GM18517 (cell line): ENCODE measurements around the gene MOB3C.
A peak's percentile ranks its signal among the peaks of the same experiment; 100 is the strongest.

Experiments used
- ATAC-seq: cut with Tn5 transposase; IDR thresholded peaks from one replicate; pipeline ENCODE4 v1.9.1; 2021; ENCODE audit warnings: mild to moderate bottlenecking, moderate library complexity; ENCODE audit not compliant: unreplicated experiment

Gene MOB3C

DNA sequence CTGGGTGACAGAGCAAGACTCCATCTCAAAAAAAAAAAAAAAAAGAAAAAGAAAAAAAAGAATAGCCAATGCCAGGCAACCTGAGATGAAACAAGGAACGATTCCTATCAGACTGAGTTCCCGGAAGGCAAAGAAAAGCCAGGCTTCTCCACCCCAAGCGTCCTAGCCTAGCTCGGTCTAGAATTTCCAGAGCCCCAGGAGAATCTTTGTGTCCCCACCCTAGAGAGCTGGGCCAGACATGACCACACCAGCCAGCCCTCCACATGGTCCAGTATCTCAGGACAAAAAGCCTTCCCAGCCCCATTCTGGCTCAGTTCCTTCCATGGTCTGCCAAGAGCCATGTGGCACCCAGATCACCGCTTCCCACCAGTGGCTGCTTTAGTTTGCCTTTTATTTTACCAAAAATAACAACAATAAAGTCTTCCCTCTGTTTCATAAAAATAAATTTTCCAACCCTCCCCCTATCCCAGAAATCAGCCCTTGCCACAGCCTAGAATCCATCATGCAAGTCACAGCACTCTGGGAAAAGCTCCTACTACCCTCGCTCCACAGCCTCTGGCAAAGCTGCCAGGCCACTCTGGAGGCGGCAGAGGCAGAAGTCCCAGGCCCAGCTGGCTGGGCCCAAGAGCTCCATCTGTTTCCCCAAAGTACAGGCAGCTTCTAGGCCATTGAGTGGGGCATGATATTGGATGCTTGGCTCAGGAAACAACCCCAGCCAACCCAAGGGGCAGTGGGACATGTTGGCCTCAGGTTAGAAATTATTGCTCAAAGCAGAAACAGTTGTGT, 9.1 kb downstream of the MOB3C start:
- ATAC-seq, result no peak

GRCh38 chr1:46606255-46606965, 10.2 kb downstream of the MOB3C start:
- ATAC-seq, result no peak

GRCh38 chr1:46605232-46605631, 11.4 kb downstream of the MOB3C start:
- no peak for ATAC-seq

DNA sequence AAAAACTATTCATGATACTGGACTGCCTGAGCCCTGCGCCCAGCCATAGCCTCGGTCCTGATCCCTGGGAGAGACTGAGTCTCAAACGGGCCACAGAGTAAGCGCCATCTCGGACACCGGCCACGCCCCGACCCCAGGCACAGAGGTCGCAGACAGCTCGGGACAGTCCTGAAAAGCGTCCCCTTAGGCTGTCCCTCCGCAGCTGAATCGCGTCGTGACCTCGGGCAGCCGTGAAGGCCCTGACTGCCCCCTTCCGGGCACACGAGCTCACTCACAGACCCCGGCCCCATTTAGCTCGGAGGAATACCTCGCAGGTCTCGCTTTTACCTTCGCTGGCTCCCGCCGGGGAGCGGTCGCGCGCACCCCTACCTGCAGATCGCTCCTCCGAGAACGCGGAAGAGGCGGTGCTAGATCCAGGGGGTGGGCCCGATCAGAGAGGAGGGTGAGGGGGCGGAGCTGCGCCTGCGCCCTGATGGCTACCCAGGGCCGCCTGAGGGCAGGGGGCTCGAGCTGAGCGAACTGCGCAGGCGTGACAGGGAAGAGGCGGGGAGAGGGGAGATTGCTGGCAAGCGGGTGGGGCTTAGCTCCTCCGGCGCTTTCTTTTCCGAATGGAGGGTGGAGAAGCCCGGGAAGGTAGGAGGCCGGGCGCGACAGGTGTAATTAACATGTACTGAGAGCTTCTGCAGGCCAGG, 12.6 kb downstream of the MOB3C start, which contains the start of gene MKNK1:
TSS of gene MKNK1 (minus strand) at position 411 of the 692 bp plus-strand sequence. CDS start 20,941 bp downstream, outside the sequence.
- peak; percentile 87 for ATAC-seq

- peak; percentile 8 for ATAC-seq
These were observed 13.1 kb downstream of the MOB3C start for GRCh38 chr1:46603481-46603857.

DNA sequence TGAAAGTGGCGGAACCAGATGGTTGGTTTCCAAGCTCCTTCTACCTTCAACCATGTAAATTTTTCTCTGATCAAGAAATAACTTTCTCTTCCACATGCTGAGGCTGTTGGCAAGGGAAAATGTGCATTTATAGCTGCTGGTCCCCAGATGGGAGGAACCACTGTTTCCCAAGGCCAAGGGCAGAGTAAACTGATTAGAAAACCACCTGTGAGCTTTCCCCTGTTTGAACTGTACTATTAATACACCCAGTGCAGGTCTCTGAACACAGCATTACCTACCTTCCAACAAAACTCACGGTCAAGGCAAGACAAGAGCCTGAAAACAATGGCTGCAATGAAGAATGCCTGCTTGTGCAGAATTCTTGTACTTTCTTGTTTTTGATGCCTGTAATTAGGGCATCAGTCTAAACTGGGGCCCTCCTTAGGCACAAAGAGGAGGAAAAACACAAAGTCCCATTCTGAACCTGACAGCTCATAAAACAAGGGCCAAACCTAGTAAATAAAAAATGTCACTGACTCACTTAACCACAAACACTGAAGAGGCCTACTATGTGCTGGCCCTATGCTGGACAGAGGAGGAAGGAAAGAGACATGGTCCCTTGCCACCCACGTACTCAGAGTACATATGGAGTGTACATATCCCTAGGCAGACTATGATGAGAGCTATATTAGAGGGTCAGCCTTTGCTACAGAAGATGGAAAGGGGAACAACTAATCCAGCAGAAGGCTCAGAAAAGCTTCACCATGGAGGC, 15.2 kb downstream of the MOB3C start:
- ATAC-seq, result no peak

DNA sequence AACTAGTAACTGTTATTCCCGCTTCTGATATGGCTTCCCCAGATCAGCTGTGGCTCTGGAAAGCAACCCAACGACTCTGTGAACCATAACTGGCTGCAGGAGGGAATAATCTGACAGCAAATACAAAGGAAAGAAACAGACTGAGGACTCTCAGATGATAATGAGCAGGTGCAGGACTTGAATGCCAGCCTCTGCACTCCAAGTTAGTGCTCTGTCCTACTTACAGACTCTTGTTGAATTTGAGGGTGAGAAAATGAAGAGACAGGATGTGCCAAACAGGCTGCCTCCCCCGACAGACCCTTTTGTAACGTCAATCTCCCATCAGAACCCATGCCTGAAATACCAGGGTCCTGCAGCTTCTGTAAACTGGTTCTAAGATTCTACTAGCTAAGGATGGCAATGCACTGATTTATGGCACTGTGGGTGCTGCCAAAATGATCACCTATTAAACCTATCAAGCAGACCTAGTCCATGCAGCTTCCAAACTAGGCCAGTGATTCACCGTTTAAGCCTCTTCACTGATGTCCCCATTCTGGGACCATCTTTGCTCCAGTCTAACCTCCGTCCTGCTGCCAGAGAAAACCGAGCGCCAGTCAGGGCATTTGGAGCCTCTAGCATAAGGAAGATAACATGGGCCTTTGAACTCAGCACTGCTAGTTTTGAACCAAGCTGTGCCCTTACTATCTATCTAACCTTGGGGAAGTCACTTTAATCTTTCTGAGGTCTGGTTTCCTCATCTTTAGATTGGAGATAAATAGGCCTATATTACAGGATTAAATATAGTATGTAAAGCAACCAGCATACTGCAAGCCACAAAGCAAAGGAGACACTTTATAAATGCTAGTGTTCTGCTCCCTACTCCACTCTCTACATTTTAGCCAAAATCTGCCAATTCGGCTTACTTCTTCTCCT, 17.3 kb downstream of the MOB3C start:
- no peak for ATAC-seq

- ATAC-seq, result no peak
These were observed 19.8 kb downstream of the MOB3C start for GRCh38 chr1:46596846-46597245.

DNA sequence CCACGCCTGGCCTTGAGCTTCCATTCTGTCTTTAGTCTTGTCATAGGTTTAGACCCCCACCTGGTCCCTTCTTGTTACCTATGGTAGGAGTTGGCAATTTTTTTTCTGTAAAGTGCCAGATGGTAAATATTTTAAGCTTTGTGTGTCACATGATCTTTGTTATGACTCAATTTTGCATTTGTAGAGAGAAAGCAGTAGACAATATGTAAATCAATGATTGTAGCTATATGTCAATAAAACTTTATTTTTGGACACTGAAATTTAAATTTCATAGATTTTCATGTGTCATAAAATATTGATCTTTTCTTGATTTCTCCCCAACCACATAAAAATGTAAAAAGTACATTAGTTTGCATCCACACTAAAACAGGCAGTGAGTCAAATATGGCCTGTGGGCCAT, 20.6 kb downstream of the MOB3C start:
- ATAC-seq, result no peak

- no peak for ATAC-seq
These were observed 21.5 kb downstream of the MOB3C start for GRCh38 chr1:46595127-46595526.

DNA sequence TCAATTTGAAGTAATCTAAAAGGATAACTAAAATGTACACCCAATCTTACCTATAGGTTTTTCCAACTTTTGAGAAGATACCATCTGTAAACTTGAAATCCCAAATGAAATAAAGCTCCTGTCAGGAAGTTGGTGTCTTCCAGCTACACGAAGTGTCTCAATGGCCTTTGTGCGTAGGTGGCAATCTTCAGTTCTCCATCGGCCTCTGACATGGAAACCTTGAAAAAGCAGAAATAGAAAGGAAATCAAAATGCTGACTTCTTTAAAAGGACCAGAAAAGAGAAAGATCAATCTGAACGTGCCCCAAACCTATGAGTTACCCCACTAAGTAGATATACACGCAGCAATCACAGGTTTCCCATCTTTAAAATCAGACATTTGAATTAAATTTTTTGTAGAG, 22.5 kb downstream of the MOB3C start:
- ATAC-seq, result no peak

- ATAC-seq, result no peak
These were observed 23.8 kb downstream of the MOB3C start for GRCh38 chr1:46592823-46593222.

GRCh38 chr1:46589529-46589928, 27.1 kb downstream of the MOB3C start:
- ATAC-seq, result no peak

DNA sequence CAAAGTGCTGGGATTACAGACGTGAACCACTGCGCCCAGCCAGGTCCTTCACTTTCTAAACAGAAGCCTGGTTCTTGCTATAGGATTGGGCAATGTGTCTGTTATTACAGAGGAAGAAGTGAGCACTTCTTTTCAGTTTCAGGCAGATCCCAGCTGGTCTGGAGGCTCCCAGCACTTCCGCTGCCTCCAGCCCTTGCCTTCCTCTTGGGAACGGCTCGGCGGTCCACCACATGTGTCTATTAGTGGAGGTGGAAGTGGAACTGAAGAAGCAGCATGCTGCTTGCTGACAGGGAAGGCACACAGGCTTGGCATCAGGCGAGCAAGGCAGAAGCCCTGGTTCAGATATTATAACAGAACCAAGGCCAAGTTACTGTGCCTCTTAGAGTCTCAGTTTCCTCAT, 29.5 kb downstream of the MOB3C start:
- ATAC-seq, result no peak

DNA sequence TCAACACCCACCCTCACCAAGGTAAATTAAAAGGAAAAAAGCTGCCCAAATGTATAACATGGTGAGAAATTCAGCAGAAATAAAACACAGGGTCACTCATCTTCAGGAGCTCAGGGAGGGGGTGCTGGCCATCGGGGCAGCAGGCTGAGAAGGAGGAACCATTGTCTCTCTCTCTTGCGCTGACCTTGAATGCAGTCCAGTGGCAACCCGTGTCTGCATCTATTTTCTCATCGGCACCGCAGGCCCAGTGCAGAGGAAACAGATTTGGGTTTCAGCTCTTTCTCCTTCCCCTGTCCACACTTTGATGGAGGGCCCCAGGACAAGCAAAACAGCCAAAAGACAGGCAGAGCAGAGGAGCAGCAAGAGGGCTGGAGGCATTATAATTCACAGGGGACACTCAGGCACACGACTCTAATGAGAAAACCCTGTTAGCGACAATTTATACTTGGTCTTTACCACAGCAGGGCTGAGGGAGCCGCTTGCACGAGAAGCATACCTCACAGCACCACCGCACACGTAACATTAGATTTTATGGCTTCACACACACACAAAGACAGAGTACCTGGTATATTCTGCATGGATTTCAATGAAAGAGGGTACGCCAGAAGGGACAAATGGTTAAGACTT, 31.2 kb downstream of the MOB3C start:
- ATAC-seq, result no peak

DNA sequence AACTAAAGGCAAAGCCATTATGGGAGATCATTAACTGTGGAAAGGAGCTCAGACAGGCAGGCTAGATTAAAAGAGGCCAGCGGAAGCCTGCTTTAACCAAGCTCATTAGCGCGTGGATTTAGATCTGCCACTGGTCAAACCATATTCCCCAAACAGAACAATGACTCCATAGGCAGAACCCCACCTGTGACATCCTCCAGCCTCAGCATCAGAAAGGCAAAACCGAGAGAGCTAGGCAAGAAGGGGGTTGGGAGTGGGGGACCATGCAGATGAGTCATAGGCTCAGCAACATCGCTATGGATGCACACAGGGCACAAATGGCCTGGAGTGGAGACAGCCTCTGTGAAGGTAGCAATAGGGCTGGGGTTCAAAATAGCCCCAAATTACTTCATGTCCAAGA, 33.1 kb downstream of the MOB3C start:
- no peak for ATAC-seq

- no peak for ATAC-seq
These were observed 33.6 kb downstream of the MOB3C start for GRCh38 chr1:46582972-46583371.

DNA sequence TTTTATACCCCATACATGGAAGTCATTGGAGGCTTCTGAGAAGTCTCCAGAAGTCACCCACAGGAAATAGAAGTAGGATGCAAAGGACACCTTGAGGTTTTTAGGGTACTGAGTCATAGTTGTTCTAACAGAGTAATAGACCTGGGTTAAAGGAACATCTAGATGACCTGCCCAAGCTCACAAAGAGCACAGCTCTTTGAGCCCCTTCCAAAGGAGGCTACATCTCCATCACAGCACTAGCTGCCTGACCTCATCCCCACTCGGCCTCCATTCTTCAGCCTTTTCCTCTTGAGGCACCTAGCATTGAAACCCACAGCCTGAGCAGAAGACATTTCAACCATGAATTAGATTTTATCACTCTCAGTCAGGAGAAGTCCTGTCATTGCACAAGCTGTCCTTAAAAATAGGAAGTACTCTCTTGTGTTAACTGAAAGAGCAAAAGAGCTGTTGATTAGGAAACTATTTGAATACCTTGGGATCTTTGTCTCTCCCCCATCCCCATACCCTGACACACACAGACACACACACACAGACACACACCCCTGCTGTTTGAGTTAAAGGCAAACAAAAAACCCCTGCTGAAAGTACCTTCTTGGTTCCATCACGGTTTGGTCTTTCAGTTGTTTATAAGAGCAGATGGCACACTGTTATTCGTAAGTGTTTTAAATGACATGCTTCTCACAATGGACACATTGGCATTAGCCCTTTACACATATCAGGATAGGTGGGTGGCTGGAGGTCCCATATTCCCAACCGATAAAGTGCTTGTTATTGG, 34.7 kb downstream of the MOB3C start:
- ATAC-seq, result no peak
